HEK293T (cell line): ENCODE results near the gene CD83.

Experiments
- ELF4 ChIP-seq: fragments of 450-650 bp; IDR thresholded peaks from 2 replicates; pipeline ENCODE4 v1.6.1; 2017; ENCODE audit warnings: antibody characterized with exemption
- FOXA1 ChIP-seq: fragments of 450-650 bp; IDR thresholded peaks from 2 replicates; pipeline ENCODE4 v1.6.1; 2016; ENCODE audit warnings: mild to moderate bottlenecking
- SP1 ChIP-seq: fragments of 450-650 bp; IDR thresholded peaks from 2 replicates; pipeline ENCODE4 v1.6.1; 2017

DNA sequence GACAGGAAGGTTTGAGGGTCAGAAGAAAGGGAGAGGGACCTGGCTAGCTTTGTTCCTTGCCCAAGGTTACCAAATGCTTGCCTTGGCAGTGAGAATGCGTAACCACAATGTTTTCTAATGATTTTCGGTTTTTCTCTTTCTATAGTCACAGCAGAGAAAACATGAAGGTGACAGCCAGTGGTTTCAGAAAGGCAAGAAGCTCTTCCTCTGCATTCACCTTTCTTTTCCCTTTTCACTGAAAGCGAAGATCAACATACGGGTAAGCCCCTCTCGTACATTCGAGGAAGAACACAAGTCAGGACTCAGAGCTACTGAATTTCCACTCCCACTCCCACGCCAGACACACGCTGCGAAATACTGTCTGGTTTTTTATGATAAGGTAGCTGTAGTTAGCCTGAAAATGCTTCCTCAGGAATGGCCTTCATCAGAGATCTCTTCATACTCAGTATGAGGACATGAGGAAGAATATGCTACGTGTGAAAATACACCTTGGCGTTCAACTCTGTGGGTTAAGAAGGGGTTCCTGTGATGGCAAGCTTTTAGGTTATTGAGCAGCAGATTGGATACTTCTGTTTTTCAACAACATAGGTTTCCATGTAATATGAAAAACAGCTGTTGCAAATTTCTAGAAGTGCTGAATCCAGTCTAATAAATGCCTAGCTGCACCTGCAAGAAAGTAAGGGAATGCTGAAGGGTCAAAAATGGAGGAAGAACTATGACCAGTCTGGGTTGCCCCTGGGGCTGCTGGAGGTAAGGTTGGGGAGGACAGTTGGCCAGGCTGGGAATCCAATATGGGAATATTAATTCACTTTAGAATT lies 7.4 kb upstream of the CD83 start:
- no peak for TF ChIP-seq SP1
- no peak for TF ChIP-seq ELF4
- TF ChIP-seq FOXA1 = no peak
